NB4 (cell line): ENCODE measurements around the gene TESK2.

Source experiments
- DNase-seq: peaks from one replicate; pipeline ENCODE4 v3.0.0; 2010; ENCODE audit warnings: low read depth
- H3K4me3 ChIP-seq: one replicate; pipeline ENCODE4 v1.5.1; 2011; ENCODE audit warnings: mild to moderate bottlenecking, low read depth, low read length, moderate library complexity
- MYC ChIP-seq: IDR thresholded peaks from 2 replicates; pipeline ENCODE4 v1.6.1; 2011; ENCODE audit warnings: low read depth, low read length
- POLR2A ChIP-seq: IDR thresholded peaks from 2 replicates; pipeline ENCODE4 v1.6.1; 2011; ENCODE audit warnings: mild to moderate bottlenecking; ENCODE audit not compliant: insufficient read length; ENCODE audit errors: extremely low read depth
- TF ChIP-seq, protein P1 (sequence below): IDR thresholded peaks from one replicate; pipeline ENCODE4 v1.5.1; 2012; ENCODE audit warnings: low read depth, low read length
- TF ChIP-seq, protein P2 (sequence below): IDR thresholded peaks from 2 replicates; pipeline ENCODE4 v1.6.1; 2011; ENCODE audit warnings: low read depth, low read length

The TESK2 gene

DNA sequence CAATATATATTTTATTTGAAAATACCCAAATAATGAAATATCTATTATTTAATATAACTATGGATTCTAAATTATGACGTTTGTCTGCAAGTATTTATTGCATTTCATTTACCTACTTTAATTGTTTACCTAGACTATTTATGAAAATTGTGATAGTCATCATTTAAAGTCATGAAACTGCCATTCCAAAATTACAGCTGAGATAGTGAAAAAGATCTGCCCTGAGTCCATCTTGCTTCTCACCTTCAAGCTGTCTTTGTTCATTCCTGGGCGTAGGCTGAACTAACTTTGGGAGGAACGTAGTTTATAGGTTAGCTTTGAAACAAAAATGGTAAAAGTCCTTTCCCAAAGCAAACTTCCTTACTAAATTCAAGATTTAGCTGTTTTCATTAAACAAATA is 176.7 kb downstream of the TESK2 start:
- TF ChIP-seq, protein P1, sequence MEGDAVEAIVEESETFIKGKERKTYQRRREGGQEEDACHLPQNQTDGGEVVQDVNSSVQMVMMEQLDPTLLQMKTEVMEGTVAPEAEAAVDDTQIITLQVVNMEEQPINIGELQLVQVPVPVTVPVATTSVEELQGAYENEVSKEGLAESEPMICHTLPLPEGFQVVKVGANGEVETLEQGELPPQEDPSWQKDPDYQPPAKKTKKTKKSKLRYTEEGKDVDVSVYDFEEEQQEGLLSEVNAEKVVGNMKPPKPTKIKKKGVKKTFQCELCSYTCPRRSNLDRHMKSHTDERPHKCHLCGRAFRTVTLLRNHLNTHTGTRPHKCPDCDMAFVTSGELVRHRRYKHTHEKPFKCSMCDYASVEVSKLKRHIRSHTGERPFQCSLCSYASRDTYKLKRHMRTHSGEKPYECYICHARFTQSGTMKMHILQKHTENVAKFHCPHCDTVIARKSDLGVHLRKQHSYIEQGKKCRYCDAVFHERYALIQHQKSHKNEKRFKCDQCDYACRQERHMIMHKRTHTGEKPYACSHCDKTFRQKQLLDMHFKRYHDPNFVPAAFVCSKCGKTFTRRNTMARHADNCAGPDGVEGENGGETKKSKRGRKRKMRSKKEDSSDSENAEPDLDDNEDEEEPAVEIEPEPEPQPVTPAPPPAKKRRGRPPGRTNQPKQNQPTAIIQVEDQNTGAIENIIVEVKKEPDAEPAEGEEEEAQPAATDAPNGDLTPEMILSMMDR: no peak
- TF ChIP-seq POLR2A (no peak), MYC (no peak)
- TF ChIP-seq, protein P2, sequence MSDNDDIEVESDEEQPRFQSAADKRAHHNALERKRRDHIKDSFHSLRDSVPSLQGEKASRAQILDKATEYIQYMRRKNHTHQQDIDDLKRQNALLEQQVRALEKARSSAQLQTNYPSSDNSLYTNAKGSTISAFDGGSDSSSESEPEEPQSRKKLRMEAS: no peak
- H3K4me3 ChIP-seq: no peak overlapping the region
- no peak for DNase-seq

DNA sequence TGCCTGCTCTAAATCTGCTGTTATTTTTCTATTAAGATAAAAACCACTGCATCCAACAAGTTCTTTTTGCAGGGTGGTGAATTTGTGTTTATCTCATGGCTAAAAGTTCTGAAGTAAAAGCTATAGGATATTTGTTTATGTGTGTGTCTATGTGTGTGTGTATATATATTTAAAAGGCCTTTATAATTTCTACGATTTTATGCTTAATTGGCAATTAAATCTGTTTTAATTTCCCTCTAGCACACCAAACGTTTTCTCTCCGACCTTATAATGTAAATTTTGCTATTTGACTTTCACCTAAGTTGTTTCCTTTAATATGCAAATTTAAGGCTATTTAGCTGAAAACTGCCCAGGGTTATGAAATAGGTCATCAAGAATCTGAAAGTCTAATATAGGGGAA is 184.1 kb downstream of the TESK2 start:
- no peak for TF ChIP-seq POLR2A
- no peak overlapping the region for H3K4me3 ChIP-seq
- no peak for DNase-seq

DNA sequence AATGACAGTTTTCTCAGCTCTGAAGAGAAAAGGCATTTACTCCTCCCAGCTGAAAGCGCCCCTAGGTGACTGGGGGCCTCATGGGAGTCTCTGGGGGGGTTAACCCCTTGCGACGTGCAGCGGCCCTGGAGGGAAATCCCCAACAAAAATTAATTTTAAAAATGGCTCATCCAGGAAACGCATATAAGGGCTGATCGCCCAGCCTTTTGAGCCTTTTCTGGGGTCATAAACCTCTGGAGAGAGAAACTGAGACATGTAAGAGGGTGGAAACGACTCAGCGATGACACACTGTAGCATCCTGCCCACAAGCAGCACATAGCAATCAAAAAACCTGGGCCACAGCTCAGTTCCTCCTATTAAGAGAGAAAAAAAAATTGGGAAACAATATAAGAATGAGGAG is 184.6 kb downstream of the TESK2 start:
- no peak overlapping the region for H3K4me3 ChIP-seq
- TF ChIP-seq, protein P2: no peak
- TF ChIP-seq MYC (no peak), POLR2A (no peak)
- TF ChIP-seq, protein P1: no peak
- peak; percentile 81 for DNase-seq

DNA sequence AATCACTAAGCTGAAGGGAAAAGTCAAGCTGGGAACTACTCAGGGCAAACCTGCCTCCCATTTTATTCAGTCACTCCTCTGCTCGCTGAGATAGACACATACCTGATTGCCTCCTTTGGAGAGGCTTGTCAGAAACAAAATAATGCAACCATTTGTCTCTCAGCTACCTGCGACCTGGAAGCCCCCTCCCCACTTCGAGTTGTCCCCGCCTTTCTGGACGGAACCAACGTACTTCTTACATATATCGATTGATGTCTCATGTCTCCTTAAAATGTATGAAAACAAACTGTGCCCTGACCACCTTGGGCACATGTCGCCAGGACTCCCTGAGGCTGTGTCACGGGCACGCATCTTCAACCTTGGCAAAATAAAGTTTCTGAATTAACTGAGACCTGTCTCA is 185.7 kb downstream of the TESK2 start:
- no peak overlapping the region for H3K4me3 ChIP-seq
- TF ChIP-seq, protein P1: no peak
- TF ChIP-seq, protein P2: no peak
- TF ChIP-seq POLR2A (no peak), MYC (no peak)
- no peak for DNase-seq

DNA sequence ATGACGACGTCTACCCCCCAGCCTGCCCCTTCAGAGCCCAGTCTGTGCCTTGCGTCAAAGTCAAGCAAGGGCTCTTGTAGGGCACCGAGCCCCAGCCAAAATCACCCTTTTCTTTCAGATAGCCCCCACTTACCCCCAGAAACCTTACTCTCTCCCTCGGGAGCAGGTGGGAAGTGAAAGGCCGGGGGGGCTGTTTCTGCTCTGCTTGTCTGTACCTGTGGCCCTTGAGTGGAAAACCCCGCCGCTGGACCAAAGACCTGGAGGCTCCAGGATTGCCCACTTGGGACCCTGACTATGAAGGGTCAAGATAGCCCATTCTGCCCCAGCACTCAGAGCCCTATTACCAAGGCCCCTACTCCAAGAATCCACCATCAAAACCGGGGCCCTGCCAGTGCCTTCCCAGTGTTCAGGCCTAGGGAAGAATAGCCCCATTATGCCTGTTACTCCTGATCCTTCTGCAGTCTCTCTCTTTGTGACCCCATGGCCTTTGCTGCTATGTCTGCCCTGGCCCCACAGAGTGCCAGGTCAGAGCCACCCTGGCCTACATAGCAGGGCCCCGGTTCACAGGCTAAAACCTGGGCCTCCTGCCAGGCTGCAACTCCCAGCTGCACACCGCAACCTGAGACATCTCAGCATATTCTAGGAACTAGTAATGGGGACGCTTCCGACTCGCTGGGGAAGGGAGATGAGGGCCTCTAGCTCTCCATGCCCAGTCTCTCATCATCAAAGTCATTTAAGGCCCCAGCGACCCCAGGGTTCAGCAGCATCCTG is 186.5 kb downstream of the TESK2 start:
- DNase-seq: peak; percentile 13
- TF ChIP-seq POLR2A: no peak
- TF ChIP-seq, protein P1: no peak
- TF ChIP-seq MYC: no peak; the same call in 1 of the 2 replicates
- TF ChIP-seq, protein P2: no peak
- H3K4me3 ChIP-seq: peak overlapping the region; percentile 71

DNA sequence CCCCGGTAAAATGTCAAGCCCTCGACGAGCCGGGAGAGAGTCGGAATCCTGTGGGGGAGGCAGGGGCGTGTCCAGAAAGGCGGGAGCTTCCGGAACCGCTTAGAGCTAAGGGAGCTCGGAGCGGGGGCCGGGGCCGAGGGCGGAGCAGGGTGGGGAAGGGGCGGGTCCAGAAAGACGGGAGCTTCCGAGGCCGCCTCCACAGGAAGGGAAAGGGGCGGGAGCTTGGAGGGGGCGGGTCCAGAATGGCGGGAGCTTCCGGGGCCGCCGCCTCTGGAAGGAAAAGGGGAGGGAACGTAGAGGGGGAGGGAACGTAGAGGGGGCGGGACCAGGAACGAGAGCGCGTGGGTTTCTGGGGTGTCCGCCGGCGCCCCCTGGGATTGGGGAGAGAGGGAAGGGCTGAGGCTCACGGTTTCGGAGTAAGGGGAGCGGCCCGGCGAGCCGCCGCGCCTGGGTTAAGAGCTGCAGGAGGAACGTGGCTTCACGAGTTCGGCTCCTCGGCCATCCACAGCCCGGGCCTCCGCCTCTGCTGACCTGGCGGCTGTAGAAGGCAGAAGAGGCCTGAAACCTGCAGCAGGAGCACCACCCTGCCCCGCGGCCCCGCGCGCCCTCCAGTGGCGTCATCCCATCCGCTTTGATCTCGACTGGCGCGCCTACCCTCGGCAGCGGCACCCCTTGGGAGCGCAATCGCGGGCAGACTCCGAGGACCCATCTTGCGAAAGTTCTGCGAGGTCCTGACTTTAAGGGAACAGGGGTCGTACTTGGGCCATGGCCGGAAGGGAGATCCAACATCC is 187.2 kb downstream of the TESK2 start:
- DNase-seq: peak; percentile 97
- peak overlapping the region; percentile 71 for H3K4me3 ChIP-seq
- TF ChIP-seq, protein P1: peak; percentile 48
- TF ChIP-seq, protein P2: no peak; the same call in none of the 2 replicates
- TF ChIP-seq POLR2A (peak; percentile 57), MYC (peak; percentile 9)
